DMS79 treated with DMSO at 0.1 percent for 48 hours (cell line): ENCODE results near the gene TSTD1.

Source experiments
- DNase-seq: peaks from one replicate; lab custom pipeline; 2025; lab: John Stamatoyannopoulos, UW

TSTD1 gene, protein sequence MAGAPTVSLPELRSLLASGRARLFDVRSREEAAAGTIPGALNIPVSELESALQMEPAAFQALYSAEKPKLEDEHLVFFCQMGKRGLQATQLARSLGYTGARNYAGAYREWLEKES

GRCh38 chr1:161038523-161039153, at the start of gene TSTD1:
Gene TSTD1 (minus strand): TSS chr1:161038964. CDS start chr1:161038889, 75 bp downstream.
- peak; percentile 80 for DNase-seq

- DNase-seq: no peak
Observed at GRCh38 chr1:161086457-161086856, 47.7 kb upstream of the TSTD1 start.

GRCh38 chr1:161085165-161085564, 46.4 kb upstream of the TSTD1 start:
- no peak for DNase-seq

DNA sequence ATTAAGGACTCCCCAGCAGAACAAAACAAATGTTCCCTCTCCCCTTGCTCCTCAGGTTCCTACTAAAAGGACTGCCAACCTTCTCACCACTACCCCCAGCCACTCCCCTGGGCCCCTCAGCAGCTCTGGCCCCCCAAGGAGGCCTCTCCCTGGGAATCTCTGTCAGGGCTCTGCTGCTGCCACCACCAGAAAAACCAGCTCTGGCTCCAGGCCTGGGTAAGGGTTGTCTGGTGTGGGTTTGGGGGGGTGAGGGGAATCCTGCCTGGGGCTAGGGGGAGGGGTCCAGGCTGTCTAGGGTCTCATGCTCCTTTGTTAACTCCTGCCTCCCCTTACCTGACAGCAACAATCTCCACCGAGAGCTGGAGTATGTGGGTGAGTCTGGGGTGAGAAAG, 45.8 kb upstream of the TSTD1 start:
- no peak for DNase-seq

- DNase-seq: no peak
Observed at GRCh38 chr1:161083748-161084596, 45.2 kb upstream of the TSTD1 start.

GRCh38 chr1:161082996-161083747, 44.4 kb upstream of the TSTD1 start:
- DNase-seq: no peak

DNA sequence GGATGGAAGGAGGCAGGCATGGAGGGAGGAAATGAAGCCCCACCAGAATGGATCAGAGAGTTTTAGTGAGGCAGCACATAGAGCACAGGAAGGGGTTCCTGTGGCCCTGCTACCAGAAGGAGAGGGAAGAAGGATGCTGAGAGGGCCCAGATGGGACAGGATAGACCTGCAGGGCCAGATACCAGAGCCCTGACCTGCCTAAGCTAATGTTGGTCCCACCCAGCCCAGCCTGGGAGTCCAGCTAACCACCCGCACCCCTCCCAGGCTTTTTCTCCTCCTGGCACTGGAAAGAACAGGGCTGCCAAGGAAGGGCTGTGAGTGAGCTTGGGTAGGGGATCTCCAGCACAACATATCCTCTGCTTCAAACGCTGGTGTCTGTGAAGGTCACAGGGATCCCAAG, 43.7 kb upstream of the TSTD1 start:
- no peak for DNase-seq

DNA sequence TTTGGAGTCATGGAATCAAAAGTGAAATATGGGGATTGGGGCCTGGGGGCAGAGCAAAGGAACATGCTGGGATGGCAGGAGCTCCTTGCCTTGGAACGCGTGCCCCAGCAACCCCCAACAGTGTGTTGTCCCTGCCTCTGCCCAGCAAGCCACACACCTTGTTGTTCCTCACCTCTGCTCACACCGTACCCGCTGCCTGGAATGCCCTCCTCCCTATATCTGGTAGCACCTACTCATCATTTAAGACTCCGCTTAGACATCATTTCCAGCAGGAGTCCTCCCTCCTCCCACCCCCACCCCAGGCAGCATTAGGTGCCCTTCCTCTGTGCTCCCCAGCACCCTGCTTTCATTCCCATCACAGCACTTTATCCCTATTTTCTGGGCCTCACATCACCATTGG, 42.8 kb upstream of the TSTD1 start:
- DNase-seq: no peak

GRCh38 chr1:161080441-161081405, 42.0 kb upstream of the TSTD1 start:
- DNase-seq: no peak

DNA sequence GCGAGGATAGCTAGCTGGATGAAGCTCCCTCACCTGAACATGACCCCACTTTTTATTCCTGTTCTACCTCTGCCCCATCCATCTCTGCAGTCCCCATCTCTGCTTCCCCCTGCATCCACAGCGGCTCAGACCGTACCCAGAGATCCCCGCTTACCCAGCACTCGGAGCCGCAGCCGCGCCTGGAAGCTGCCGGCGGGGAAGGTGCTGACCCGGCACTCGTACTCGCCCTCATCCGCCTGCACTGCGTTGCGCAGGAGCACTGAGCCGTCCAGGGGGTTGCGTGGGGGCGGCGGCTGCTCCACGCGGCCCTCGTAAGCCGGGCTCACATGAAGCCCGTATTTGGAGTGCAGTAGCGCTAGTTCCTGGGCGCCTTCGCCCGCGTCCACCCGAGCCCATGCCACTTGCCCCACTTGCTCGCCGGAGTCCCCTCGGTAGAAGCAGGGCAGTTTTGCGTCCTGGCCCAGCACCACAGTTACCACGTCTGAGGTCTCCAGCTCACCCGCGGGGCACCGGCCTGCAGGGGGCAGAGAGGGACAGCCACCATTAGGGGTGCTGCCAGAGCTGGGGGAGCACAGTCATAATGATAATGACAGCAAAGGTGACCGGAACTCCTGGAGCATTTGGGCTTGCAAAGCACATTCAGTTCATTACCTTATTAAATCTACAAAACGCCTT, 40.8 kb upstream of the TSTD1 start:
- DNase-seq: no peak

DNA sequence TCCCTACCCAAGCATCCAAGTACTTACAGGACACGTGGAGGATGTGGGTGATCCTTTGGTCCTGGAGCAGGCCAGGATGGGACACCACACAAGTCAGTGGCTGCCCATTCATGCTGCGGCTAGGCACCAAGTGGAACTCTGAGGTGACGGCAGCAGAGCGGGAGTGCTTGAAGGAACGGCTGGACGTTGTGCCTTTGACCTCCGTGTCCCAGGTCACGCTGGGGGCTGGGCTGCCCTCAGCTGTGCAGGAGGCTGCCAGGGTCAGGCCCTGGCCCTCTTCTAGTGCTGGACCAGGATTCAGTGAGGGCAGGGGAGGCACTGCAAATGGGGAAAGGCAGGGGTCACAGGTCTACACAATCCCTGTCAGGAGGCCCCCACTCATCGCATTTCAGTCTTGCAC, 38.7 kb upstream of the TSTD1 start:
- DNase-seq: no peak

- DNase-seq: no peak
Observed at GRCh38 chr1:161076410-161076809, 37.6 kb upstream of the TSTD1 start.

GRCh38 chr1:161074676-161075368, 36.1 kb upstream of the TSTD1 start:
- no peak for DNase-seq

DNA sequence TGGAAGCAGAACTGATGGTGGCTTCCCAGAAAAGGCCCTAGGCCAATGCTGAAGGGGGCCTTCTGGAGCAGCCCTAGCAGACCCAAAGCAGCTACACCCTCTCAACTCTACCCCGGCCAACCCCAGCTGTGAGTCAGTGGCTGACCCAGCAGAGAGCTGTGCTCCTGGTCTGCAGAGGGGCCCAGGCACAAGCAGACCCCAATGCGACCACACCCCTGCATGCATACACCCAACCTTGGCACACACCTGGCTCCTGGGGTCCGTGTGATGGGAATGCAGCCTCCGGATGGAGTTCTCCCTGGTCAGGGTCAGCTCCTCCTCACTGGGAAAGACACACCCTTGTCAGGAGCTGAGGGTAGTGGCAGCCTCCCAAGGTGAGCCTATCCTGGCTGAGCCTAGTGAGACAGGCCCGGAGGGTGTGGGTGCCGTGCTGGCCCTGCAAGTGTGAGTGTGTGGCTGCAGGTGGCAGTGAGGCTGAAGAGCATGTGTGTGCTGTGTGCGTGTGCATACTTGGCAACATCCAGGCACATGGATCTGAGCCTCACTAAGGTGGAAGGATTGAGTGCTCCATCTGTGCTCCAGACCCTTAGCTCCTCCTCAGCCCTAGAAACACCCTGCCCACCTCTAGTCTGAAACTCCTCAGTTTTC, 34.8 kb upstream of the TSTD1 start:
- DNase-seq: no peak

- no peak for DNase-seq
Observed at GRCh38 chr1:161072751-161073449, 34.1 kb upstream of the TSTD1 start.

DNA sequence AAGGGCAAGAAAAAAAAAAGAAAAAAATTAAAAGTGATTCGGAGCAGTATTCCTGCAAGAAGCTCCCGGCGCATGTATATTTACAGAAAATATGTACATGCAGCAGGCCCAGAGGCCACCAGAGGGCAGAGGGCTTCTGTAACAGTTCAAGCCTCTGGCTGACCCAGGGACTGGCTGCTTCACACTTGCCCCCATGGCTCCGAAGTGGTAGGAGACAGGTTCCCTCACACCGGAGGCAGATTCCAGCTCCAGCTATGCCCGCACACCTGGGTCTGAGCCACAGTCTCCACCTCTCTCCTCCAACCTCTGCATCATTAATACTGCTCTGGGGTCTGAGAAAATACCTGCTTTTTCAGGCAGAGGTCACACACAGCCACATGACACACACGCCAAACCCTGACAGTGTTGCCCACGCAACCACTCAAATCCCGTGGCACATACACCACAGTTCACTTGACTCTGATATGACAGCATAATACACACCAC, 33.2 kb upstream of the TSTD1 start:
- DNase-seq: no peak

DNA sequence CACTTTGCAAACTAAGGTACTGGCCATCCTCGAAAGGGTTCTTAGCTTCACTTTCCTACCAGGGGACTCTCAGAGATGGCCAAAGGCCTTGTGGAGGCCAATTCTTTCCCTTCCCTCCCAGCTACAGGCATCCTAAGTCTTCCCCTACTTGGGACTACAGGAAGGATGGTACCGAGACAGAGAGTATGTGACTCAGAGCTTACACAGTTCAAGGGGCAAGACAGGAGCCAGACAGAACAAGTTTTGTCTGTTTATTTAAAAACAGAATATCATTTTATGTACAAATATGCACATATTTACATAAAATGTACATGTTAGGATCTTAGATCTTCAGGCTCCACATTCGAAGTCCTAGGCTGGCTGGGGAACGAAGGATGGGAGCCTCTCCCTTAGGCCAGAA, 32.0 kb upstream of the TSTD1 start:
- no peak for DNase-seq

DNA sequence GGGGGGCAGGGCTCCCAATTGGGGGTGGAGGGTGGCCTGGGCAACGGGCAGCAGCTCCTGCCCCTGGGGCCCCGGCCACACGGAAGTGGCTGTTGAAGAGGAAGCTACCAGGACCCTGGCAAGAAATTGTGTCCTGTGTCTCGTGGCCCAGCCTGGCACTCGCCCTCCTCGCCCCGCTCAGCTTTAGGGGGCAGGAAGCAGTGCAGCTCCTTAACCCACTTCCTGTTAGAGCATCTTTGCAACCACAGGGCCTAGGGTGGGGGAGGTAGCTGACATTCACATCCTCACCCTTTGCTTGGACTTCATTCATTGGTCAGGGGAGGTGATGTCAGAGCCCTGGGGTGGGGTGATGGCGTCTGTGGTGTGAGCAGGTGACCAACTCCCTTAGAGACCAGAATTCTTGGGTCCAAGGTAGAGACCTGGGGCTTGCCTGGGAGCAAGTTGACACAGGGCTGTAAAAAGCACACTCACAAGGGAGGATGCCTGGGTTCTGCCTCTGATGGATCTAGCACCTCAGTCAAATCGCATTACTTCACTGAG, 31.0 kb upstream of the TSTD1 start, which contains the start of gene ARHGAP30:
TSS of gene ARHGAP30 (minus strand) at position 161 of the 540 bp plus-strand sequence. CDS start 267 bp downstream, outside the sequence.
- no peak for DNase-seq
